HCT116 (cell line): ENCODE results near the gene EPHA4. TPM values are rescaled to one million over a fixed set of nuclear protein-coding genes. Genes with fewer than 3 reads are reported as not detected.

Source experiments
- ATAC-seq: fragments of 200-7000 bp; cut with Tn5 transposase; 2 replicates; pipeline ENCODE4 v1.9.1; 2020; ENCODE audit warnings: mild to moderate bottlenecking, moderate library complexity
- BruUV-seq: library from RNA; stranded (reverse); fragments of 400-500 nt; replicated peaks from 2 replicates; lab custom pipeline; 2021; lab: Mats Ljungman, UMichigan
- CTCF ChIA-PET: fragments of 300-600 bp; sonication (Branson Sonifier 250); formaldehyde crosslinking; loops from one replicate; lab custom pipeline; 2021; ENCODE audit warnings: antibody characterized with exemption; lab: Charles Lee
- POLR2A ChIA-PET: fragments of 300-600, 350-600 bp; sonication (Branson Sonifier 250); formaldehyde crosslinking; loops from one replicate; lab custom pipeline; 2021; ENCODE audit warnings: antibody characterized with exemption; lab: Charles Lee
- RAD21 ChIA-PET, 2 experiments: fragments of 300-600 bp; sonication (Branson Sonifier 250); formaldehyde crosslinking; loops; one replicate each; lab custom pipeline; 2023; ENCODE audit warnings: low total read pairs in 2 of 2; ENCODE audit not compliant: uncharacterized antibody in 2 of 2, unreplicated experiment in 2 of 2, low non-redundant PET in 1 of 2; lab: Charles Lee
- DNase-seq: peaks from one replicate; pipeline ENCODE4 v3.0.0-alpha.2; 2010; ENCODE audit warnings: low read depth, low spot score
- H2AFZ ChIP-seq: fragments of 200-600 bp; shearing (Covaris generic), sonication (generic); 2 replicates; pipeline ENCODE4 v1.6.1; 2017; ENCODE audit warnings: low read depth, mixed run types, mixed read lengths, antibody characterized with exemption, low read length; ENCODE audit not compliant: poor library complexity, severe bottlenecking
- H3K27ac ChIP-seq: 2 replicates; pipeline ENCODE4 v1.5.1; 2012; ENCODE audit warnings: low read depth, low read length
- H3K27me3 ChIP-seq: fragments of 200-600 bp; sonication (generic); 2 replicates; pipeline ENCODE4 v1.6.1; 2016; ENCODE audit warnings: mixed run types, low read length, mixed read lengths; ENCODE audit not compliant: insufficient read depth
- H3K36me3 ChIP-seq, 2 experiments: fragments of 200-500 bp in 1 of 2; fragments of 200-600 bp in 1 of 2; sonication (Bioruptor generic) in 1 of 2; sonication (generic) in 1 of 2; 2 replicates each; pipeline versions ENCODE4 v1.5.1 to v1.6.1; 2014 to 2016; ENCODE audit warnings: low read length in 2 of 2, inconsistent platforms in 1 of 2, mixed read lengths in 1 of 2, mixed run types in 1 of 2; ENCODE audit not compliant: insufficient read depth in 2 of 2, control insufficient read depth in 1 of 2
- H3K4me1 ChIP-seq, 2 experiments: fragments of 200-600 bp in 1 of 2; sonication (generic) in 1 of 2; 2 replicates each; pipeline versions ENCODE4 v1.5.1 to v1.6.1; 2012 to 2017; ENCODE audit warnings: low read length in 2 of 2, inconsistent platforms in 1 of 2, mild to moderate bottlenecking in 1 of 2, mixed read lengths in 1 of 2, mixed run types in 1 of 2, moderate library complexity in 1 of 2; ENCODE audit not compliant: insufficient read depth in 2 of 2, control insufficient read depth in 1 of 2
- H3K4me2 ChIP-seq: fragments of 200-600 bp; sonication (generic); 2 replicates; pipeline ENCODE4 v1.6.1; 2017; ENCODE audit warnings: mixed run types, low read length, mixed read lengths
- H3K4me3 ChIP-seq, 2 experiments: fragments of 200-600 bp in 1 of 2; sonication (generic) in 1 of 2; replicated peaks in 1 of 2; 2 replicates each; pipeline ENCODE4 v1.5.1; 2011 to 2016; ENCODE audit warnings: low read length in 2 of 2, control low read depth in 1 of 2, low read depth in 1 of 2, mild to moderate bottlenecking in 1 of 2, mixed read lengths in 1 of 2, mixed run types in 1 of 2
- H3K79me2 ChIP-seq: fragments of 200-600 bp; sonication (generic); 2 replicates; pipeline ENCODE4 v1.6.1; 2017; ENCODE audit warnings: mild to moderate bottlenecking, mixed run types, low read length, moderate library complexity, mixed read lengths; ENCODE audit not compliant: insufficient read depth
- H3K9ac ChIP-seq: fragments of 200-600 bp; sonication (generic); 2 replicates; pipeline ENCODE4 v1.6.1; 2016; ENCODE audit warnings: low read length, mixed read lengths
- H3K9me2 ChIP-seq: fragments of 200-600 bp; sonication (generic), shearing (Covaris generic); 2 replicates; pipeline ENCODE4 v1.6.1; 2017; ENCODE audit warnings: mixed run types, mild to moderate bottlenecking, moderate library complexity; ENCODE audit not compliant: insufficient read depth
- H3K9me3 ChIP-seq, 2 experiments: fragments of 200-500 bp in 1 of 2; fragments of 200-600 bp in 1 of 2; sonication (Bioruptor generic) in 1 of 2; sonication (generic) in 1 of 2; 2 replicates each; pipeline ENCODE4 v1.6.1; 2014 to 2017; ENCODE audit warnings: low read length in 2 of 2, mixed read lengths in 2 of 2, inconsistent platforms in 1 of 2, low read depth in 1 of 2, mild to moderate bottlenecking in 1 of 2, mixed run types in 1 of 2, moderate library complexity in 1 of 2; ENCODE audit not compliant: control insufficient read depth in 1 of 2, insufficient read depth in 1 of 2
- H4K20me1 ChIP-seq: fragments of 200-600 bp; sonication (generic), shearing (Covaris generic); 2 replicates; pipeline ENCODE4 v1.6.1; 2017; ENCODE audit warnings: mixed run types, mild to moderate bottlenecking, moderate library complexity; ENCODE audit not compliant: insufficient read depth
- ATF3 ChIP-seq: IDR thresholded peaks from 2 replicates; pipeline ENCODE4 v1.6.1; 2012
- CBX3 ChIP-seq: IDR thresholded peaks from 2 replicates; pipeline ENCODE4 v1.6.1; 2012; ENCODE audit warnings: low read depth
- CEBPB ChIP-seq: IDR thresholded peaks from 2 replicates; pipeline ENCODE4 v1.6.1; 2012; ENCODE audit warnings: low read depth
- CTCF ChIP-seq, 3 experiments: fragments of 200-600 bp in 1 of 3; sonication (generic) in 1 of 3; IDR thresholded peaks in 2 of 3; conservative IDR thresholded peaks in 1 of 3; 2 replicates each; pipeline ENCODE4 v1.5.1; 2012 to 2017; ENCODE audit warnings: low read depth in 2 of 3, low read length in 2 of 3, antibody characterized with exemption in 1 of 3, borderline replicate concordance in 1 of 3, control low read depth in 1 of 3, mild to moderate bottlenecking in 1 of 3, mixed read lengths in 1 of 3, mixed run types in 1 of 3, moderate library complexity in 1 of 3; ENCODE audit not compliant: insufficient read depth in 1 of 3
- EZH2phosphoT487 ChIP-seq: fragments of 200-600 bp; IDR thresholded peaks from 2 replicates; pipeline ENCODE4 v1.6.1; 2018; ENCODE audit warnings: antibody characterized with exemption, borderline replicate concordance
- TCF7L2 ChIP-seq: IDR thresholded peaks from 2 replicates; pipeline ENCODE4 v1.7.0; 2011; ENCODE audit warnings: borderline replicate concordance, inconsistent platforms; ENCODE audit not compliant: insufficient read depth, insufficient read length; ENCODE audit errors: extremely low read depth
- intact Hi-C: fragments of 100-400 bp; cut with micrococcal nuclease; formaldehyde crosslinking; loops from 2 replicates; pipeline ENCODE4 v1.10.0; 2022
- total RNA-seq: library from RNA; stranded (reverse); gene quantifications from one replicate; pipeline ENCODE4 v1.2.1, GENCODE V29; 2021; ENCODE audit not compliant: unreplicated experiment

EPHA4 gene
- total RNA-seq, 1 experiment from 2014 or later, result 3.5 TPM

GRCh38 chr2:221374234-221374633 lies 197.9 kb downstream of the EPHA4 start:
- Histone ChIP-seq H3K4me2 (no peak overlapping the region), H3K36me3 (no peaks in the 10 kb centered on the region), H3K79me2 (no peaks in the 10 kb centered on the region), H3K9me3 (no peaks in the 10 kb centered on the region), H3K4me3 (no peak overlapping the region), H3K9me2 (no peaks in the 10 kb centered on the region), H3K27ac (no peak overlapping the region), H3K27me3 (peaks cover 8% of the 10 kb centered on the region; the same call in 1 of the 2 replicates), H4K20me1 (no peaks in the 10 kb centered on the region), H2AFZ (no peak overlapping the region), H3K9ac (no peak overlapping the region), H3K4me1 (no peaks in the 10 kb centered on the region)
- BruUV-seq, result no TSS peak
- DNase-seq (no peak), ATAC-seq (no peak)
- intact Hi-C loops, result no loop called here
- CTCF ChIA-PET, result no interaction called here
- RAD21 ChIA-PET, result no interaction called here
- TF ChIP-seq TCF7L2, result no peak
- no peak for TF ChIP-seq EZH2phosphoT487
- POLR2A ChIA-PET, result no interaction called here

GRCh38 chr2:221372907-221373306 lies 199.2 kb downstream of the EPHA4 start:
- Histone ChIP-seq H3K79me2 (no peaks in the 10 kb centered on the region), H3K4me2 (no peak overlapping the region), H4K20me1 (no peaks in the 10 kb centered on the region), H3K4me3 (no peak overlapping the region), H3K9me2 (no peaks in the 10 kb centered on the region), H3K9me3 (no peaks in the 10 kb centered on the region), H2AFZ (no peak overlapping the region), H3K27me3 (peaks cover 12% of the 10 kb centered on the region; the same call in 1 of the 2 replicates), H3K27ac (no peak overlapping the region), H3K4me1 (no peaks in the 10 kb centered on the region), H3K9ac (no peak overlapping the region), H3K36me3 (no peaks in the 10 kb centered on the region)
- RAD21 ChIA-PET, result no interaction called here
- intact Hi-C loops, result no loop called here
- CTCF ChIA-PET, result interaction anchor here (0.9 to 1.0 kb wide), 2 partner anchors 14 to 71 kb away, joined by 3 to 4 read pairs; no protein-coding TSS in a partner anchor
- POLR2A ChIA-PET, result no interaction called here
- TF ChIP-seq CTCF (IDR thresholded peaks at IDR 0.05 in 2 of 3, conservative IDR thresholded peaks at IDR 0.05 in 1 of 3; ENCODE audit: borderline replicate concordance in 1 of 3, insufficient read depth in 1 of 3, low read depth in 2 of 3, low read length in 2 of 3) (no peak), ATF3 (no peak), CBX3 (no peak), CEBPB (no peak)
- ATAC-seq (no peak), DNase-seq (no peak)
- BruUV-seq, result no TSS peak
